ENCODE measurements around the gene FKBP4.
A peak's percentile ranks its signal among the peaks of the same experiment; 100 is the strongest.

The FKBP4 gene

DNA sequence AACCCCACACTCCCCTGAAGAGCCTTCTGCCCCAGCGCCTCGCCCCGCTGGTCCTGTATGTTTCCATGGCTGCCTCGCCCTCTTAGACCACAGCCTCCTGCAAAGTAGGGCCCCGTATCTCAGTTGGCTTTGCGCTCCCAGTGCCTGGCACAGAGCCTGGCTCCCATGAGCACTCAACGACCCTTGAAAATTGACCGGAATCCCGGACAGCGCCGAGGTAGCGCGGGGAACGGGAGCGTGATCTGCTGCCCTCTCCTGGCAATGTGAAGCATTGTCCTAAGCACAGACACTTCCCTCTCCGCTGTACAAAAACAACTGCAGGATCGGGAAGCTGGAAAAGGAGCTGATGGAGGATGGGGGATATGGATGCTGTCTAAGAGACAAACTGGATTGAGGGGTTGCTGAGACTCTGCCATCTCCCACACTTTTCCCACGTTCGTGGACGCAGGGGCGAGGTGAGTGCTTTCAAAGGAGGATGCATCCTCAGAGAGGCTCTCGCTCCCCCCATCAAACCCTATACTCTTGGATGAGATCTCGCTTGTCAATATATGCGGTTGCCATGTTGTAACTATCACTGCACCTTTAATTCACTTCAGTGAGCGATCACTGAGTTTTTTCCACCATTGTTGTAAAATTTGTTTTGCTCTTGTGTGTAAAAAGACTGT, 10.7 kb upstream of the FKBP4 start:
- peak; percentile 58 to 62 for DNase-seq

DNA sequence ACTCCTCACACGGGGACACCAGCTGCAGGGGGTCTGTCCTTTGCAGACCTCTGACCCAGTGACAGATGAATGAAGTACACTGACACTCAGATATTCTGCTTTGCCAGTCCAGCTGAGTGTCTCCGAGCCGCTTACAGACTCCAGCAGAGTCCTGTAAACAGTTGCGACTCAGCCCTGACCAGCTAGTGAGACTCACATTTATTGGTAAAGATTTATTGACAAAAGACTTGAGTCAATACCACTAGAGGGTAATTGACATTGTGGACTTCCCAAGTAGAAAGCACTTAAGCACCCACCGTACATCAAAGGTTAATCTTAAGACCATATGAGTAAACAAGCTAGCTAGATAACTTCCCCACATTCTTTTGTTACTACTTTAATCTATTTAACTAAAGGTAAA, 9.8 kb upstream of the FKBP4 start:
- no peak for DNase-seq

DNA sequence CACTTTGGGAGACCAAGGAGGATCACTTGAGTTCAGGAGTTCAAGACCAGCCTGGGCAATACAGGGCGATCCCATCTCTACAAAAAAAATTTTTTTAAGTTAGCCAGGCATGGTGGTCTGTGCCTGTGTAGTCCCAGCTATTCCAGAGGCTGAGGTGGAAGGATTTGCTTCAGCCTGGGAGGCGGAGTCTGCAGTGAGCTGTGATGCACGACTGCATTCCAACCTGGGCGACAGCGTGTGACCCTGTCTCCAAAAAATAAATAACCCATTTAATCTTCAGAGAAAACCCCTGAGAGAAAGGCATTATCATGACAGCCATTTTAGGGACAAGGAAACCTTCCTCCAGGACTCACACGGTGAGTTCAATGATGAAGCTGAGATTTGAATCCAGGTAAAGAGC, 3.7 kb upstream of the FKBP4 start:
- no peak for DNase-seq

DNA sequence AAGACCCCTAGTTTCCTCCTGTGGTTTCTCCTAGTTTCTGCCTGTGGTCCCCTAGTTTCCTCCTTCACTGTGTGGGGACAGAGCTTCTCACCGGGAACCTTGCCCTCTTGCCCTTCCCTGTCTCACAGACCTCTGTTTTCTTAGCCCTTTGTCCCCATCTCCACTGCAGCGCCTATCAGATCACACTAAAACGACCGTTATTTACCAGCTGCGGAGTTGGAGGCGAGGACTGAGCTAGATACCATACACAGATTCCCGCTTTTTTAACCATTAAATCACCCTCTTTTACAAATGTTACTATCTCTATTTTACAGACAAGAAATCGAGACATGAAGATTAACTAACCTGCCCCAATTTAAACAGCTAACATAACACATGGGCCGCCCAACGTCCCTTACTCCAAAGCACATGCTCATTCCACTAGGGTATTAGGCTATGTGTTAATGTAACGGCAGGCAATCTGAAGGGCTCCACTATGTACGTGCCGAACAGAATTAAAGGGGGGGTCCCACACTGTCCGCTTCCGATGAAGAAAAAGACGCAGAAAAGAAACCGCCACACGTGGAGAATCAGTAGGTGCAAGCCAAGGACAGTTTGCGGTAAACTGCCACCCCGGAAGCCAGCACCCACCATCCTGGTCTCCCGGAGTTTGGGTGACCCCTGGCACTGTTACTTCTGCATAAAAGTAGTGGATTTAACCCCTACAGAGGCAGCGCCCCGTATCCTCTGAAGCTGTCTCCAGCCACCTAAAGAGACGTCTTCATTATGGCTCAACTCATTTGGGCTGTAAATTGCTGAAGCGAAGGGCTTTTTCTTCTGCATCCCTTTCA, 1.9 kb upstream of the FKBP4 start:
- no peak for DNase-seq

DNA sequence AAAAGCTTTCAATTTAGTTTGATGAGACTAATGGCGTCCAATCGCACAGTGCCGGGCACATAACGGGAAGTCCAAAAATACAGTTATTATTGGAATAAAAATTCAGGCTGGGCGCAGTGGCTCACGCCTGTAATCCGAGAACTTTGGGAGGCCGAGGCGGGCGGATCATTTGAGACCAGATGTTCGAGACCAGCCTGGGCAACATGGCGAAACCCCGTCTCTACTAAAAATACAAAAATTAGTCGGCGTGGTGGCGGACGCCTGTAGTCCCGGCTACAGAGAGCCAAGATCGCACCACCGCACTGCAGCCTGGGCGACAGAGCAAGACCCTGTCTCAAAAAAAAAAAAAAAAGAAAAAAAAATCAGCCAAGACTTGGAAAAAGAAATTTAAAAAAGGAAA, 1.2 kb upstream of the FKBP4 start:
- DNase-seq = no peak

DNA sequence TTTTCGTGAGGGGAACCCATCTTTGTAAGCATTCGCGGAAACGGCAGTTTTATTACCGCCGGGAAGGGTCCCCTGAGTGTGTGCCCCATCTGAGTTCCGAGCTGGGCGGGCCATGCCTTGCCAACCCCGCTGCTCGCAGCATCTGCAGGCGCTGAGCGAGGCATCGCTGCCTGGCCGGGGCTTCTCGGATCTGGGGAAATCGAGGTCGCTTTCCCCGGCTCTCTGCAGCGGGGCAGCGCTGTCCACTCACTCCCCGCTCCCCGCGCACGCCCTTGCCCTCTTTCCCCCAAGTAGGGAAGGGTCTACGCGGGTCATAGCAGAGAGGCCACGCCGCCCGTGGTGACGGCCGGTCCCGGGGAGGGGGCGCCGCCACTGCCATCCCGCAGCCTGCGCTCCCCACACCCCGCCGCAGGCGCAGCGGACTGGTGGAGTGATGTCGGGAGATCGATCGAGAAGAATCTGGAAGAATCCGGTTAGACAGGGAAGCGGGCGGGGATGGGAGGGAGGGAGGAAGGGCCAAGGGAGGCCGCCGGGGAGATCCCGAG, 507 bp upstream of the FKBP4 start:
- DNase-seq = peak in 1 of 2 donors; percentile 27

DNA sequence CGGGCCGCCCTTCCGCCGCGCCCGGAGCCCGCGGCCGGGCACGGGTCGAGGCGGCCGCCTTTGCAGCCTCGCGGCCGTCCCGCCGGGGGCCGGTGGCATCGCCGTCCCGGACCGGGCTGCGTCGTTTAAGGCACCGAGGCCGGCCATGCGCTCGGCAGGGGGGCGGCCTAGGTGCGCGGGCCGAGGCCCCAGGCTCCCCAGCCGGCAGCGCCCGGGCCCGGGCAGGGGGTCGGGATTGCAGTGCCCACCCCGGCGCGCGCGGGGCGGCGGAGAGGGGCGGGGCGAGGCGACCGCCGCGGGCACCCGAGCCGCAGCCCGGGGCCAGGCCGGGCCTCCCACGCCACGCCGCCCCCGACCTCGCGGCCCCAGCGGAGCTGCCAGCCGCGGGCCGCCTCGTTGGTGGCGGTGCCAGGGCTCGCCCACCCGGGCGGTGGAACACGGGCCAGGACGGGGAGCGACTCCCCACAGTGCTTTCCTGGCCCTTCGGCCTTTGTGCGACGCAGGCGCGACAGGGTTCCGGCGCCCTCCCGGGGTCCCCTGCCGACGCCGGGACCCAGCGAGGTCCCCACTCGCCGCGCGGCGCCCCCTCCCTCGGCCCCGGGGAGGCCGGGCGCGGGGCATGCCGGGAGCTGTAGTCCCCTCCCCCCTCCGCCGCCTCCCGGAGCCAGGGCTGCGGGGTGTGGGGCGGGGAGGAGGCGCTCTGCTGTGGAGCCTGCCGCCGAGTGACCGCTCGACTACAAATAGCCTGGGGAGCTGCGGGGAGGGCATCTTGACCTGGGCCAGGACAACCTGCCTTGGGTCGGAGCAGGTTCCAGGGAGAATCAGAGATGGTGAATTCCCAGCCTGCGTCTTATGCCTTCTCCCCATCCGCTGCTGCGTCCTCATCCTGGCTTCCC, 769 bp downstream of the FKBP4 start:
- DNase-seq = peak; percentile 76 to 80

DNA sequence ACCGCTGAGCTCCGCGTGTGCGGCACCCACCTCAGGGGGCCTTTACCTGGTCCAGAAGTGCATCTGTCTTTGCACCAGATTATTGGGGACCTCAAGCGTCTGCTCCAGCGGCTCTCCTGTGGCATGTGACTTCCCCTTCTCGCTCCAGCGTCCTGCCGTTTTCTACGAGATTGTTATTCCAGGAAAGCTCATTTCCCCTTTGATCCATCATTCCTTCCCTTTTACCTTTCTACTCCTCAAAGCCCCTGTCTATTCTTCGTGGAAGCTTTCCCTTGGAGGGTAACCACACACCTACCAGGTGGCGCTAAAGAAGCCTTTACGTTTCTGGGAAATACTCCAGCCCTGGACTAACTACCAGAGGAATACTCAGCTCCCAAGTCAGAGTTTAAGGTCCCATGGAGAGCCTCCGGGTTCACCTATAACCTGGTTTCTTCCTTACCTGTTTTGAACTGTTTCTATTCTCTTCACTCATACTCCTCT, 1.5 kb downstream of the FKBP4 start:
- DNase-seq = no peak

DNA sequence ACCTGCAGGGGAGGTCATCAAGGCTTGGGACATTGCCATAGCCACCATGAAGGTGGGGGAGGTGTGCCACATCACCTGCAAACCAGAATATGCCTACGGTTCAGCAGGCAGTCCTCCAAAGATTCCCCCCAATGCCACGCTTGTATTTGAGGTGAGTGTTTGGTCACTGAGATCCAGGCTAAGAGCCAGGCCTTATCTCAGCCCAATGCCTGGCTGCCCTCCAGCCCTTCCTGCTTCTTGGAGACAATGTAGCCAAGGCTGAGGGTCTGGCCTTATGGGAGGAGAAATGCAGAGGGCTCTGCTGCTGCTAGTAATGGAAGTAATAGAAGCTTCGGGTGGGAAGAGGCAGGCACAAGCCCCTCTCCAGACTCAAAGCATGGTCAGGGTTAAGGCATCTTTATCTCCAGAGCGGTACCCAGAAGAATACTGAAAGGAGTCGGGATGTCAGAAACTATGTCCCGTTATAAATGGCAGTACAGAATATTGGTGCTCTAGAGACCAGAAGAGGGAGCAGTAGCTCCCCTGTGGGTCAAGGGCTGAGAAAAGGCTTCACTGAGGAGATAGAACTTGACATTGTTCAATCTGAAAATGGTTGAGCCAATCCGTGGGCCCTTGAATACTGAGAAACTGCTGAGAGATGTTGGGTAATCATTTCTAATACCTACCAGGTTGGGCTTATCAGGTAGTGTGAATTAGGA, 3.1 kb downstream of the FKBP4 start:
- no peak for DNase-seq

DNA sequence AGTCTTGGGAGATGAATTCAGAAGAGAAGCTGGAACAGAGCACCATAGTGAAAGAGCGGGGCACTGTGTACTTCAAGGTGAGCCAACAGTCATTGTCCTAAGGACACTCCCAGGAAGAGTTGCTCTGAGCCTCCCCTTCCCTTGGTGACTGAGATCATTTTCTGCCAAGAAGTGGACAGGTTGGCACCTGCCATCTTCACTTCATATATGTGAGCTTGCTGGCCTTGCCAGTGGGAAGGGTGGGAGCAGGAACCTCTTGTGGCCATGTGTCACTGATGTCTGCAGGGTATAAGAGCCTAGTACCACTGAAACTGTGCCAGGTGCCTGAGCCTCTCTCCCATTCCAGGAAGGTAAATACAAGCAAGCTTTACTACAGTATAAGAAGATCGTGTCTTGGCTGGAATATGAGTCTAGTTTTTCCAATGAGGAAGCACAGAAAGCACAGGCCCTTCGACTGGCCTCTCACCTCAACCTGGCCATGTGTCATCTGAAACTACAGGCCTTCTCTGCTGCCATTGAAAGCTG, 5.3 kb downstream of the FKBP4 start:
- no peak for DNase-seq

DNA sequence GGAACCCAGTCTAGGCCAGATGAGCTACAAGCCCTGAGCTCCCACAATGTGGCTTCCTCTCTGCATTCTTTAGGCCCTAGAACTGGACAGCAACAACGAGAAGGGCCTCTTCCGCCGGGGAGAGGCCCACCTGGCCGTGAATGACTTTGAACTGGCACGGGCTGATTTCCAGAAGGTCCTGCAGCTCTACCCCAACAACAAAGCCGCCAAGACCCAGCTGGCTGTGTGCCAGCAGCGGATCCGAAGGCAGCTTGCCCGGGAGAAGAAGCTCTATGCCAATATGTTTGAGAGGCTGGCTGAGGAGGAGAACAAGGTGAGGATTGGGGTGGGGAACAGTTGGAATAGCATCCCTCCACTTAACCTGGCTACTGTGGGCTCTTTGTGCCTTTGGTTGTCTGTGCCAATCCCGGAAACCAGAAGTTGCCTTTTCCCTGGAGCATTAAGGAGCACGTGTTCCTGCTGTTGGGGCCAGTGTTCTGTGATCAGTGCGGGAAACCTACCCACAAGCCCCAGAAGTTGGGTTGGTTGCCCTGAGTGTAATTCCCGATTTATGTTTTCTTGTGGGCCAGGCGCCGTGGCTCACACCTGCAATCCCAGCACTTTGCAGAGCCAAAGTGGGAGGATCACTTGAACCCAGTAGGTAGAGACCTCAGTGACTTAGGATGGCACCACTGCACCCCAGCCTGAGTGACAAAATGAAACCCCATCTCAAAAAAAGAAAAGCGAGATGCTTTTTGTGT, 6.4 kb downstream of the FKBP4 start:
- no peak for DNase-seq

DNA sequence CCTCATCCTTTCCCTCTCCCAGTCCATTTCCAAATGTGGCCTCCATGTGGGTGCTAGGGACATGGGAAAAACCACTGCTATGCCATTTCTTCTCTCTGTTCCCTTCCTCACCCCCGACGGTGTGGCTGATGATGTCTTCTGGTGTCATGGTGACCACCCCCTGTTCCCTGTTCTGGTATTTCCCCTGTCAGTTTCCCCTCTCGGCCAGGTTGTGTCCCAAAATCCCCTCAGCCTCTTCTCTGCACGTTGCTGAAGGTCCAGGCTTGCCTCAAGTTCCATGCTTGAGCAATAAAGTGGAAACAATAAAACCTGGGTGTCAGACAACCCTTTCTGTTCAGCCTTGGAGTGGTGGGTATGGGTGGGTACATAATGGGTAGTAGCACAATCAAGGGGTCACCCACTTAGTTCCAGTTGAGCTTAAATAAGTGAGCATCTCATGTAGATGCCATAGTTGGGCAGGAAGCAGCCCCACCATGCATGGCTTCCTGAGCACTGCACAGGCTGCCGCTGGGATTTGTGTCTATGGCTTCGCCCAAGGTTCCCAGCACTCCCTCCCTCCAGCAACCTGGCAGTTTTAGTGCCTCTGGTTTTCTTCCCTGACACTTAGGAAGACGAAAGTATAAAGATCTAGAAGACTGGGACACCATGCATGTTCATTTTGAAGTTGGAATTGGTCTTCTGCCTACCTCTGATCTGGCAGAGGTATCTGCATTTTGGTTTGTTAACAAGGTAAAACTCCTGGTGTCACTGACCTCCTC, 9.0 kb downstream of the FKBP4 start:
- DNase-seq = no peak

DNA sequence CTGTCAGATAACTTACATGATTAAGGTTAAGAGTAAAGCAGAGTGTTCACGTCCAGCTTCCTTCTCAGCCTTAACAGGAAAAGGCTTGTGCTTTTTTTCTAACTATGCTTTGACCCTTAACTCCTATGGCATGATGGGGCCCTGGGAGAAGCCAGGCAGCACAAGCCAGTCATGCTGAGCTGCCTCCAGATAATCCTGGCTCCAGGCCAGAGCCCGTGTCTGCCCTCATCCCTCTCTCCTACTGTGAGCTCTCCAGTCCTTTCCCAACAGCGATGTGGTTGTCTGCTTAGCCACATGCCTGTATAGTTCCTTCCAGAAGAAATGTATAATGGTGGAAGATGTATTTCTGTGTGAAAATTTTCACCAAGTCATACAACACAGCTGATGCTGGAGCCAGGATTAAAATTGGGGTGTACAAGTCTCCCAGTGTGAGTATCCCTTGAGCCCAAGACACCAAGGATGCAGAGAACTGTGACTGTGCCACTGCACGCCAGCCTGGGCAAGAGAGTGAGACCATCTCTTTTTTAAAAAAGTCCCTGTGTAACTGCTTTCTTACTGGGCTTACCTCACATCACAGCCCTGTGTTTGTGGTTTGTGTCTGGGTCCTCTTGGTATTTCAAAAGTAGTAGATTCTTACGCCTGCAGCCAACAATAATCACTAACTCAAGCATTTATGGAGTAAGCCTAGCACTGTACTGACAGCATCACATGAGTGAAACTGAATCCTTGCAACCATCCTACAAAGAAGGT, 9.8 kb downstream of the FKBP4 start:
- DNase-seq = no peak

DNA sequence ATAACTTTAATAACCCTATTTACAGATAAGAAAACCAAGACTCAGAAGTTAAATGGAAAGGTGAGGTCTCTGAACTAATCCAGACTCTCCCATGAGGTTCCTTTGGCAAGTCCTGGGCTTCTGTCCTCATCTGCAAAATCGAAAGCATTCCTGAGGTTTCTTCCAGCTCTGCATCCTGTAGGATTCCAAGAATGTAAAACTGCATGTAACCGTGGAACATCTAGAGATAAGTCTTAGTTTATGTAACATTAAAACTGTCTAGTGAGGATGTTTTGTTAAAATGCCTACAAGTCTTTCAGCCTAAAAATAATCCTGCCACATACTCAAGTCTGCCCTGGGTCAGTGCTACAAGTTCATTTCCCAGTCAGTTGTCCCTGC, 10.4 kb downstream of the FKBP4 start:
- no peak for DNase-seq

DNA sequence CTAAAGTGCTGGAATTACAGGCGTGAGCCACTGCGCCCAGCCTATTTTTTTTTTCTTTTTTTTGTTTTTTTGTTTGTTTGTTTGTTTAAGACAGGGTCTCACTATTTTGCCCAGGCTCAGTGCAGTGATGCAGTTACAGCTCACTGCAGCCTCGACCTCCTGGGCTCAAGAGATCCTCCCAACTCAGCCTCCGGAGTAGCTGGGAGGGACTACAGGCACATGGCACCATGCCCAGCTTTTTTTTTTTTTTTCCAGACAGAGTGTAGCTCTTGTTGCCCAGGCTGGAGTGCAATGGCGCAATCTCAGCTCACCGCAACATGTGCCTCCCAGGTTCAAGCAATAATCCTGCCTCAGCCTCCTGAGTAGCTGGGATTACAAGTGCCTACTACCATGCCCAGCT, 11.9 kb downstream of the FKBP4 start:
- no peak for DNase-seq

DNA sequence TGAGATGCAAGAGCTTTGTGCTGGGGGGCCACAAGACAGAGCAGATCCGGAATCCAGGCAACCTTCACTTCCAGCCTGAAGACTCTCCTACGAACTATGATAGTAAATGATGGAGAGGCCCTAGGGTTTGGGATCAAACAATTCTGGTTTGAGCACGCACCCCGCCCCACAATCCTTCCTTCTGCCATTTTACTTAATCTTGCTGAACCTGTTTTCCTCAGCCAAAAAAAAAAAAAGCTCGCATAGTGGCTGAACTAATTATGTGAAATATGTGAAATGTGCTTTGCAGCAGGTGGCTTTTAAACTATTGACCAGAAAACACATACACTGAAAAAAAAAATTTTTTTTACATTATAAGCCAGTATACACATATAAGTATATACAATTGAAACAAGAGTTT, 17.0 kb downstream of the FKBP4 start:
- no peak for DNase-seq

DNA sequence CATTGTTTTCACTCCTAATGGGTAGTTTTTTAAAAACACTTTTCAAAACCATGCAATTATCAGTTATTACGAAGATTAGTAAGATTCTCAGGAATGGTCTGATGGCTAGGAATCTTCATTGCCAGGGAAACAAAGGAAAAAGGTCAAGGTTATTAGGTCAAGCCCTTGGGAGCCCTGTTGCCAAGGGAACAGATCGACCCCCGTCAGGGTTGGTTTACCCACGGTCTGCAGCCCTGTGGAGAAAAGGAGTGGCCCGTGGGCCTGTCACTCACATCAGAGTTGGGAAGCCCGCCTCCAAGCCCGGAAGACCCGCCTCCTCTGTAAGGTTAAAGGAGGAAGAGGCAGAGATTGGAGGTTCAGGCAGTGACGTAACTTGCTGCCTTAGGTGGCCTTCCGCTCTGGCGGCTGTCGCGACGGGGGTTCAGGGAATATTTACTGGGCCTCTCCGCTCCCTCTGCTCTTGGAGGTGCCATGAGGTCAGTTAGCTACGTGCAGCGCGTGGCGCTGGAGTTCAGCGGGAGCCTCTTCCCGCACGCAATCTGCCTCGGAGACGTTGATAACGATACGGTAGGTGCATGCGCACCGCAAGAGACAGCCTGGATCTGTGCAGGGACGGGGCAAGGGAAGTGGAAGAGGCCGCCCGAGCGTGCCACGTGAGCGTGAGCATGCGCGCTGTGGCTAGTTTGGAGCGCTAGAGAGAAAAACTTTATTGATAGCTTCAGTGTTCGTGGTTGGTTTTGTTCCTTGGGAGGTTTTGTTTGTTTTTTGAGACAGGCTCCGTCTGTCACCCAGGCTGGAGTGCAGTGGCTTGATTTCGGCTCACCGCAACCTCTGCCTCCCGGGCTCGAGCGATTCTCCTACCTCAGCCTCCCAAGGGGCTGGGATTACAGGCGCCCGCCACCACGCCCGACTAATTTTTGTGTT, 17.8 kb downstream of the FKBP4 start, which contains the start of gene ITFG2:
Gene ITFG2 (plus strand): TSS at position 379 of the 924 bp plus-strand sequence. CDS start 93 bp downstream, at position 472.
- DNase-seq = peak; percentile 96 to 97
